SK-N-SH treated with all-trans-retinoic acid at 6 μM for 48 hours (cell line): ENCODE measurements around the gene HLCS.

Source experiments
- ARNTL ChIP-seq: fragments of 450-650 bp; formaldehyde crosslinking; IDR thresholded peaks from 2 replicates; pipeline ENCODE4 v1.5.0; 2020; ENCODE audit warnings: low read depth, mild to moderate bottlenecking, moderate library complexity, borderline replicate concordance
- PPARA ChIP-seq: fragments of 250-450 bp; sonication (Bioruptor Pico); IDR thresholded peaks from 2 replicates; pipeline ENCODE4 v1.5.0; 2020; ENCODE audit warnings: mild to moderate bottlenecking, borderline replicate concordance

DNA sequence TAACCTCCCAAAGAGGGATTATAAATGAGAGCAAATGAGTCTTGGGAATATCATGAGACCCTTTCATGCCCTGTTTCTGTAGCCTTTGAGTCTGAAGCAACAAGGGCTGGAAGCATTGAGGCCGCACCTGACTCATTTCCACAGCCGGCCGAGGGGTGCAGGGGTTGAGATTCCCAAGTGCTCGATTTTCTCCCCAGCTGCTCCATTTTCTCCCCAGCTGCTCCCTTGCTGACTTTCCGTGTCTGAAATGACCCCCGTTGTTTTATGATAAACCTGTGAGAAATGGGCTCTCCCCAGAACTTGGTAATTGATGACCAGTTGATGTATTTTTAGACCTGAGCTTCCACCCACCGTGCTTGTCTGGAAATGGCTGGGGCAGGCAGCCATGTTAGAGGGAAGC is 244.7 kb downstream of the HLCS start:
- TF ChIP-seq PPARA (CRISPR knock-in tag) = no peak
- TF ChIP-seq ARNTL = no peak
